Epithelial cell of esophagus (primary cell): ENCODE data around the gene SAP30L.
A peak's percentile ranks its signal among the peaks of the same experiment; 100 is the strongest.

Source experiments
- DNase-seq: peaks from one replicate; pipeline ENCODE4 v3.0.0; 2010; ENCODE audit warnings: low read depth
- H3K4me3 ChIP-seq: 2 replicates; pipeline ENCODE4 v1.5.1; 2011; ENCODE audit warnings: mild to moderate bottlenecking, low read length, control low read depth
- CTCF ChIP-seq: IDR thresholded peaks from 2 replicates; pipeline ENCODE4 v1.5.1; 2011; ENCODE audit warnings: low read depth, mild to moderate bottlenecking, low read length, control low read depth, inconsistent platforms; ENCODE audit not compliant: insufficient read depth; ENCODE audit errors: missing control alignments

Gene SAP30L

GRCh38 chr5:154467655-154468354 is 22.0 kb downstream of the SAP30L start:
- peak; percentile 94 for TF ChIP-seq CTCF
- peak; percentile 72 for DNase-seq
- H3K4me3 ChIP-seq: no peak overlapping the region

GRCh38 chr5:154470137-154470536 is 24.3 kb downstream of the SAP30L start:
- no peak for TF ChIP-seq CTCF
- no peak for DNase-seq
- no peak overlapping the region for H3K4me3 ChIP-seq

- H3K4me3 ChIP-seq: no peak overlapping the region
- TF ChIP-seq CTCF: no peak
- no peak for DNase-seq
Measured at GRCh38 chr5:154470947-154471870, 25.4 kb downstream of the SAP30L start.

- TF ChIP-seq CTCF: no peak
- DNase-seq: no peak
- H3K4me3 ChIP-seq: no peak overlapping the region
Measured at GRCh38 chr5:154472871-154473580, 27.2 kb downstream of the SAP30L start.

GRCh38 chr5:154473581-154474283 is 27.9 kb downstream of the SAP30L start:
- TF ChIP-seq CTCF: no peak
- DNase-seq: no peak
- H3K4me3 ChIP-seq: no peak overlapping the region
